OCI-LY1 (cell line): Measurements from ENCODE around the gene TRMU.

Experiments used
- H2AFZ ChIP-seq: fragments of 200-600 bp; sonication (generic), shearing (Covaris generic); 2 replicates; pipeline ENCODE4 v1.6.0; 2014; ENCODE audit warnings: antibody characterized with exemption, mild to moderate bottlenecking, low read length
- H3F3A ChIP-seq: fragments of 200-600 bp; sonication (generic), shearing (Covaris generic); 2 replicates; pipeline ENCODE4 v1.6.0; 2014; ENCODE audit warnings: mild to moderate bottlenecking, antibody characterized with exemption, low read length, moderate library complexity; ENCODE audit not compliant: insufficient read depth
- H3K27ac ChIP-seq: fragments of 200-600 bp; sonication (generic); 2 replicates; pipeline ENCODE4 v1.5.1; 2014; ENCODE audit warnings: low read length, mixed run types, mild to moderate bottlenecking, low read depth; ENCODE audit not compliant: poor library complexity, severe bottlenecking
- H3K27me3 ChIP-seq: fragments of 200-600 bp; sonication (generic); 2 replicates; pipeline ENCODE4 v1.6.0; 2014; ENCODE audit warnings: antibody characterized with exemption, mild to moderate bottlenecking, low read length, moderate library complexity; ENCODE audit not compliant: insufficient read depth
- H3K36me3 ChIP-seq: fragments of 200-600 bp; sonication (generic); 2 replicates; pipeline ENCODE4 v1.6.1; 2014; ENCODE audit warnings: mild to moderate bottlenecking, antibody characterized with exemption, low read length, moderate library complexity, mixed read lengths; ENCODE audit not compliant: insufficient read depth
- H3K4me1 ChIP-seq: fragments of 200-600 bp; sonication (generic); 2 replicates; pipeline ENCODE4 v1.5.1; 2014; ENCODE audit warnings: mild to moderate bottlenecking, low read length, moderate library complexity; ENCODE audit not compliant: insufficient read depth, severe bottlenecking
- H3K4me2 ChIP-seq: fragments of 200-600 bp; sonication (generic), shearing (Covaris generic); 2 replicates; pipeline ENCODE4 v1.6.1; 2014; ENCODE audit warnings: low read length
- H3K4me3 ChIP-seq: fragments of 200-600 bp; sonication (generic); 2 replicates; pipeline ENCODE4 v1.5.1; 2014; ENCODE audit warnings: low read length, low read depth, mild to moderate bottlenecking, mixed read lengths; ENCODE audit not compliant: poor library complexity, severe bottlenecking
- H3K79me2 ChIP-seq: fragments of 200-600 bp; shearing (Covaris generic); 2 replicates; pipeline ENCODE4 v1.6.1; 2016; ENCODE audit warnings: mixed run types, low read length, mixed read lengths; ENCODE audit not compliant: insufficient read depth
- H3K9ac ChIP-seq: fragments of 200-600 bp; sonication (generic), shearing (Covaris generic); 2 replicates; pipeline ENCODE4 v1.6.1; 2014; ENCODE audit warnings: mild to moderate bottlenecking, low read length, mixed read lengths
- H3K9me2 ChIP-seq: fragments of 200-600 bp; sonication (generic), shearing (Covaris generic); 2 replicates; pipeline ENCODE4 v1.6.1; 2014; ENCODE audit warnings: low read depth, mild to moderate bottlenecking, low read length, mixed read lengths
- H3K9me3 ChIP-seq: fragments of 200-600 bp; shearing (Covaris generic); 2 replicates; pipeline ENCODE4 v1.6.1; 2014; ENCODE audit warnings: low read length, mixed read lengths
- H4K20me1 ChIP-seq: fragments of 200-600 bp; sonication (generic), shearing (Covaris generic); 2 replicates; pipeline ENCODE4 v1.6.0; 2016; ENCODE audit warnings: mild to moderate bottlenecking, low read length; ENCODE audit not compliant: insufficient read depth
- EZH2 ChIP-seq: fragments of 200-600 bp; sonication (generic), shearing (Covaris generic); IDR thresholded peaks from 2 replicates; pipeline ENCODE4 v1.8.0; 2017; ENCODE audit warnings: borderline replicate concordance, mixed run types, mild to moderate bottlenecking, antibody characterized with exemption, low read length, moderate library complexity, mixed read lengths
- TF ChIP-seq, protein P1 (sequence below): fragments of 200-600 bp; sonication (generic), shearing (Covaris generic); IDR thresholded peaks from 2 replicates; pipeline ENCODE4 v1.5.1; 2017; ENCODE audit warnings: mild to moderate bottlenecking, antibody characterized with exemption, low read length, moderate library complexity, mixed read lengths

Gene TRMU

GRCh38 chr22:46380069-46380468, 44.6 kb downstream of the TRMU start:
- Histone ChIP-seq H3K36me3 (peaks cover 16% of the 10 kb centered on the region), H3K4me3 (no peak overlapping the region), H4K20me1 (no peaks in the 10 kb centered on the region), H3K79me2 (no peaks in the 10 kb centered on the region), H3K9me2 (no peaks in the 10 kb centered on the region), H3K27me3 (no peaks in the 10 kb centered on the region), H3K4me1 (no peaks in the 10 kb centered on the region), H3K9me3 (peaks cover 5% of the 10 kb centered on the region; the same call in 1 of the 2 replicates), H3K4me2 (no peak overlapping the region), H3K27ac (no peak overlapping the region), H3K9ac (no peak overlapping the region), H2AFZ (no peak overlapping the region), H3F3A (no peaks in the 10 kb centered on the region)
- no peak for TF ChIP-seq EZH2
- TF ChIP-seq, protein P1, sequence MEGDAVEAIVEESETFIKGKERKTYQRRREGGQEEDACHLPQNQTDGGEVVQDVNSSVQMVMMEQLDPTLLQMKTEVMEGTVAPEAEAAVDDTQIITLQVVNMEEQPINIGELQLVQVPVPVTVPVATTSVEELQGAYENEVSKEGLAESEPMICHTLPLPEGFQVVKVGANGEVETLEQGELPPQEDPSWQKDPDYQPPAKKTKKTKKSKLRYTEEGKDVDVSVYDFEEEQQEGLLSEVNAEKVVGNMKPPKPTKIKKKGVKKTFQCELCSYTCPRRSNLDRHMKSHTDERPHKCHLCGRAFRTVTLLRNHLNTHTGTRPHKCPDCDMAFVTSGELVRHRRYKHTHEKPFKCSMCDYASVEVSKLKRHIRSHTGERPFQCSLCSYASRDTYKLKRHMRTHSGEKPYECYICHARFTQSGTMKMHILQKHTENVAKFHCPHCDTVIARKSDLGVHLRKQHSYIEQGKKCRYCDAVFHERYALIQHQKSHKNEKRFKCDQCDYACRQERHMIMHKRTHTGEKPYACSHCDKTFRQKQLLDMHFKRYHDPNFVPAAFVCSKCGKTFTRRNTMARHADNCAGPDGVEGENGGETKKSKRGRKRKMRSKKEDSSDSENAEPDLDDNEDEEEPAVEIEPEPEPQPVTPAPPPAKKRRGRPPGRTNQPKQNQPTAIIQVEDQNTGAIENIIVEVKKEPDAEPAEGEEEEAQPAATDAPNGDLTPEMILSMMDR: no peak

- Histone ChIP-seq H3K27ac (no peak overlapping the region), H4K20me1 (no peaks in the 10 kb centered on the region), H3K4me1 (no peaks in the 10 kb centered on the region)
Observed at GRCh38 chr22:46380581-46380980, 45.1 kb downstream of the TRMU start.

GRCh38 chr22:46381142-46381541, 45.6 kb downstream of the TRMU start:
- H3K36me3 ChIP-seq: peaks cover 10% of the 10 kb centered on the region
- H3K9ac ChIP-seq: no peak overlapping the region
- no peak overlapping the region for H3K27ac ChIP-seq
- H3K79me2 ChIP-seq: no peaks in the 10 kb centered on the region
- H3K4me2 ChIP-seq: no peak overlapping the region
- H3K4me1 ChIP-seq: no peaks in the 10 kb centered on the region
- no peaks in the 10 kb centered on the region for H3F3A ChIP-seq
- TF ChIP-seq, protein P1: no peak
- no peak for TF ChIP-seq EZH2
- H2AFZ ChIP-seq: no peak overlapping the region
- H3K27me3 ChIP-seq: no peaks in the 10 kb centered on the region
- H4K20me1 ChIP-seq: no peaks in the 10 kb centered on the region
- H3K9me3 ChIP-seq: 0 out of 2 replicates have a peak, but pooled peaks cover under 1% of the 10 kb centered on the region
- H3K9me2 ChIP-seq: no peaks in the 10 kb centered on the region
- H3K4me3 ChIP-seq: no peak overlapping the region

More at GRCh38 chr22:46380581-46380980, 45.1 kb downstream of the TRMU start:
- no peak for TF ChIP-seq EZH2
- TF ChIP-seq, protein P1: no peak
- Histone ChIP-seq H3K9me2 (no peaks in the 10 kb centered on the region), H3K79me2 (no peaks in the 10 kb centered on the region), H3K9me3 (peaks cover 5% of the 10 kb centered on the region; the same call in 1 of the 2 replicates), H3K4me3 (no peak overlapping the region), H2AFZ (no peak overlapping the region), H3K4me2 (no peak overlapping the region), H3K36me3 (peaks cover 16% of the 10 kb centered on the region), H3F3A (no peaks in the 10 kb centered on the region), H3K27me3 (no peaks in the 10 kb centered on the region), H3K9ac (no peak overlapping the region)
